Prostate gland (tissue), 2 donors: ENCODE measurements around the gene SEPHS1.

ENCODE experiments used
- POLR2A ChIP-seq: fragments of 450-650 bp; IDR thresholded peaks from one replicate; pipeline ENCODE4 v1.6.1; 2016; ENCODE audit warnings: antibody characterized with exemption, mild to moderate bottlenecking
- TF ChIP-seq, protein P1 (sequence below), 4 experiments: fragments of 200-600 bp in 2 of 4; fragments of 450-650 bp in 2 of 4; sonication (generic) in 2 of 4; IDR thresholded peaks; 1 replicate in 3 of 4; 2 replicates in 1 of 4; pipeline ENCODE4 v1.5.1; 2016 to 2019; ENCODE audit warnings: antibody characterized with exemption in 4 of 4, mild to moderate bottlenecking in 2 of 4, moderate library complexity in 2 of 4

DNA sequence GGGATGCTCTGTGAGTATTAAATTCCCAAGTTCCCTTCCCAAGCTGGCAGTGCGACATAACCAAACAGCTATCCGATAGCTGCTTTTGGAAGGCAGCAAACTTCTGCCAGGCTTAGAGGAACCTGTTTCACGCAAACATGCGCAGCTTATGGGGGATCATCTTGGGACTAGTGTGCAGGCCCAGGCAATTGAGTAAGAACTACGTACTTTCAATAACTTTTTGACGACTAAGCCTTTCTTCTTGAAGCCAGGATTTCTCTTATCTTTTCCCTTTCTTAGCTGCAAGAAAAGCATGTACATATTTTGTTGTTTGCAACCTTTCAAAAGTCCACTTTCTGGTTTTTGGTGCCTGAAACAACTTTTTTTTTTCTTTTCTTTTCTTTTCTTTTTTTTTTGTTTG, 28.7 kb upstream of the SEPHS1 start:
- TF ChIP-seq, protein P1, sequence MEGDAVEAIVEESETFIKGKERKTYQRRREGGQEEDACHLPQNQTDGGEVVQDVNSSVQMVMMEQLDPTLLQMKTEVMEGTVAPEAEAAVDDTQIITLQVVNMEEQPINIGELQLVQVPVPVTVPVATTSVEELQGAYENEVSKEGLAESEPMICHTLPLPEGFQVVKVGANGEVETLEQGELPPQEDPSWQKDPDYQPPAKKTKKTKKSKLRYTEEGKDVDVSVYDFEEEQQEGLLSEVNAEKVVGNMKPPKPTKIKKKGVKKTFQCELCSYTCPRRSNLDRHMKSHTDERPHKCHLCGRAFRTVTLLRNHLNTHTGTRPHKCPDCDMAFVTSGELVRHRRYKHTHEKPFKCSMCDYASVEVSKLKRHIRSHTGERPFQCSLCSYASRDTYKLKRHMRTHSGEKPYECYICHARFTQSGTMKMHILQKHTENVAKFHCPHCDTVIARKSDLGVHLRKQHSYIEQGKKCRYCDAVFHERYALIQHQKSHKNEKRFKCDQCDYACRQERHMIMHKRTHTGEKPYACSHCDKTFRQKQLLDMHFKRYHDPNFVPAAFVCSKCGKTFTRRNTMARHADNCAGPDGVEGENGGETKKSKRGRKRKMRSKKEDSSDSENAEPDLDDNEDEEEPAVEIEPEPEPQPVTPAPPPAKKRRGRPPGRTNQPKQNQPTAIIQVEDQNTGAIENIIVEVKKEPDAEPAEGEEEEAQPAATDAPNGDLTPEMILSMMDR (IDR thresholded peaks at IDR 0.05): no peak
- no peak for TF ChIP-seq POLR2A
